ENCODE results near the gene TMEM115.

The TMEM115 gene

DNA sequence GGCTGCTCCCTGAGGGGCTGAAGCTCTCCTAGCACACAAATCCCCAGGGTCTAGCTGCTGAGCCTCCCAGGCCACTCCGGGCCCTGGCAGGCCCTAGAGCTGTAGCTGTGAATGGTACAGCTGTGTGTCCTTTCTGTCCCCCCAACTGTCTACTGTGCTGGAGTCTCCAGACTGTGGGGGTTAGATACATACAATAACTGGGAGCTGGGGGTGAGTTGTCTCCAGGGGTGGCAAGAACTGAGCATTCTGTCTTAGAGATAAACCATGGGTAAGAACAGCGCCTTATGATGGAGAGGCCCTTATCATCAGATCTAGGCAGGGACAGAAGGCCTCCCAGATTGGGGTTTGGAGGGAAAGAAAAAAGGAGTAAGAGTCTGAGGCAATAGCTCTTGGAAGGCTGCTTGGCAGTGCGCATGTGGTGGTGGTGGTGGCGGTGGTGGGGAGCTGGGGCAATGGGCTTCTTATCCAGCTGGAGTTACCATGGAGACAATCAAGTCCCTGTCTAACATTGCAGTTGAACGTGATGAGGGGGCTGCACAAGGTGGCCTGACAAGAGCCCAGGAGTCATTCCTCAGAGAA lies 5.0 kb downstream of the TMEM115 start:
- TF ChIP-seq, protein P1, sequence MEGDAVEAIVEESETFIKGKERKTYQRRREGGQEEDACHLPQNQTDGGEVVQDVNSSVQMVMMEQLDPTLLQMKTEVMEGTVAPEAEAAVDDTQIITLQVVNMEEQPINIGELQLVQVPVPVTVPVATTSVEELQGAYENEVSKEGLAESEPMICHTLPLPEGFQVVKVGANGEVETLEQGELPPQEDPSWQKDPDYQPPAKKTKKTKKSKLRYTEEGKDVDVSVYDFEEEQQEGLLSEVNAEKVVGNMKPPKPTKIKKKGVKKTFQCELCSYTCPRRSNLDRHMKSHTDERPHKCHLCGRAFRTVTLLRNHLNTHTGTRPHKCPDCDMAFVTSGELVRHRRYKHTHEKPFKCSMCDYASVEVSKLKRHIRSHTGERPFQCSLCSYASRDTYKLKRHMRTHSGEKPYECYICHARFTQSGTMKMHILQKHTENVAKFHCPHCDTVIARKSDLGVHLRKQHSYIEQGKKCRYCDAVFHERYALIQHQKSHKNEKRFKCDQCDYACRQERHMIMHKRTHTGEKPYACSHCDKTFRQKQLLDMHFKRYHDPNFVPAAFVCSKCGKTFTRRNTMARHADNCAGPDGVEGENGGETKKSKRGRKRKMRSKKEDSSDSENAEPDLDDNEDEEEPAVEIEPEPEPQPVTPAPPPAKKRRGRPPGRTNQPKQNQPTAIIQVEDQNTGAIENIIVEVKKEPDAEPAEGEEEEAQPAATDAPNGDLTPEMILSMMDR (conservative IDR thresholded peaks at IDR 0.05; ENCODE audit: low read depth, low read length): no peak
- Histone ChIP-seq H3K4me1 (ENCODE audit: low read depth, poor library complexity, severe bottlenecking) (peaks cover 19% of the 10 kb centered on the region), H3K79me2 (ENCODE audit: insufficient read depth, low read depth) (peaks cover 24% of the 10 kb centered on the region; the same call in 1 of the 2 replicates), H3K36me3 (ENCODE audit: insufficient read depth) (no peaks in the 10 kb centered on the region), H3K9ac (no peak overlapping the region), H3K4me3 (IDR thresholded peaks at IDR 0.05; ENCODE audit: insufficient read depth, low read depth, low read length) (no peak overlapping the region), H3K27me3 (ENCODE audit: insufficient read depth, low read depth) (no peaks in the 10 kb centered on the region), H2AFZ (ENCODE audit: low read depth) (no peak overlapping the region), H4K20me1 (ENCODE audit: insufficient read depth) (no peaks in the 10 kb centered on the region), H3K4me2 (no peak overlapping the region), H3K27ac (no peak overlapping the region)

DNA sequence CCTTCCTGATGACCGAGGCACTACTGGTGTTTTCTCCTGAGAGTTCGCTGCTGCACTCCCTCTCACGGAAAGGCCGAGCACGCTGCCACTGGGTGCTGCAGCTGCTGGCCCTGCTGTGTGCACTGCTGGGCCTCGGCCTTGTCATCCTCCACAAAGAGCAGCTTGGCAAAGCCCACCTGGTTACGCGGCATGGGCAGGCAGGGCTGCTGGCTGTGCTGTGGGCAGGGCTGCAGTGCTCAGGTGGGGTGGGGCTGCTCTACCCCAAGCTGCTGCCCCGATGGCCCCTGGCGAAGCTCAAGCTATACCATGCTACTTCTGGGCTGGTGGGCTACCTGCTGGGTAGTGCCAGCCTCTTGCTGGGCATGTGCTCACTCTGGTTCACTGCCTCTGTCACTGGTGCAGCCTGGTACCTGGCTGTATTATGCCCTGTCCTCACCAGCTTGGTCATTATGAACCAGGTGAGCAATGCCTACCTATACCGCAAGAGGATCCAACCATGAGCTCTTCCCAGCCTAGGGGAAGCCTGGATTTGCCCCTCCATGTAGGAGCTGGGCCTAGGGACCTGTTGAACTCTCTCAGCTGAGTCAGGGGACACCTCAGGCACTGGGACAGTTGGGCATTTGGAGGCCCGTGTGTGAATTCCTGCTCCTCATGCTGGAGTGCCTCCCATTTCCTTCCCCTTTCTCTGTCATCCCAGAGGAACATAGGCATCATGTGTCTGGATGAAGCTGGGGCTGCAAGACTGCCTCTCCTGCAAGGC lies 5.9 kb downstream of the TMEM115 start:
- Histone ChIP-seq H3K4me3 (IDR thresholded peaks at IDR 0.05; ENCODE audit: insufficient read depth, low read depth, low read length) (no peak overlapping the region), H3K36me3 (ENCODE audit: insufficient read depth) (no peaks in the 10 kb centered on the region), H3K9ac (no peak overlapping the region), H3K27ac (no peak overlapping the region), H3K4me2 (no peak overlapping the region), H3K27me3 (ENCODE audit: insufficient read depth, low read depth) (no peaks in the 10 kb centered on the region), H2AFZ (ENCODE audit: low read depth) (no peak overlapping the region), H3K79me2 (ENCODE audit: insufficient read depth, low read depth) (peaks cover 21% of the 10 kb centered on the region; the same call in 1 of the 2 replicates), H4K20me1 (ENCODE audit: insufficient read depth) (no peaks in the 10 kb centered on the region), H3K4me1 (ENCODE audit: low read depth, poor library complexity, severe bottlenecking) (peaks cover 20% of the 10 kb centered on the region)
- TF ChIP-seq, protein P1 (conservative IDR thresholded peaks at IDR 0.05; ENCODE audit: low read depth, low read length): no peak

DNA sequence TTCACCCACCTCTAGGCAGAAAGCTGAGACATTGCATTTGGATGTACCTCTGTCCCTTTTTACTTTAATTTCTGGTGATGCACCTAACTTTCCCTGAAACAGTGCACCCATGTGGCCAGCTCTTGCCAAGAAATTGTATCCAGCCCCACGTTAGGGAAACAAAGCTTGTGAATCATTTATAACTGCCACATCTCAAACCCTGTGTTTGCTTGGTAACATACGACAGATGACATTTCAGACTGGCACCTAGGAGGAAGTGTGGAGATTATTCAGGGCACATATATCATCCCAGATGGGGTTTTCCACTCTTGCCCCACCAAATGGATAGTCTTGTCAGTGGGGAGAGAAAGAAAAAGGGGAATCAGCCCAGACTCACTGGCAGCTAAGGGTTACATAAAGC lies 6.5 kb downstream of the TMEM115 start:
- H3K36me3 ChIP-seq (ENCODE audit: insufficient read depth): no peaks in the 10 kb centered on the region
- H4K20me1 ChIP-seq (ENCODE audit: insufficient read depth): no peaks in the 10 kb centered on the region
- H3K4me3 ChIP-seq (IDR thresholded peaks at IDR 0.05; ENCODE audit: insufficient read depth, low read depth, low read length): no peak overlapping the region
- H3K4me2 ChIP-seq: no peak overlapping the region
- no peak overlapping the region for H2AFZ ChIP-seq (ENCODE audit: low read depth)
- no peaks in the 10 kb centered on the region for H3K27me3 ChIP-seq (ENCODE audit: insufficient read depth, low read depth)
- no peak overlapping the region for H3K27ac ChIP-seq
- H3K4me1 ChIP-seq (ENCODE audit: low read depth, poor library complexity, severe bottlenecking): peaks cover 20% of the 10 kb centered on the region
- TF ChIP-seq, protein P1 (conservative IDR thresholded peaks at IDR 0.05; ENCODE audit: low read depth, low read length): no peak
- no peak overlapping the region for H3K9ac ChIP-seq
- peaks cover 14% of the 10 kb centered on the region; the same call in 1 of the 2 replicates for H3K79me2 ChIP-seq (ENCODE audit: insufficient read depth, low read depth)

DNA sequence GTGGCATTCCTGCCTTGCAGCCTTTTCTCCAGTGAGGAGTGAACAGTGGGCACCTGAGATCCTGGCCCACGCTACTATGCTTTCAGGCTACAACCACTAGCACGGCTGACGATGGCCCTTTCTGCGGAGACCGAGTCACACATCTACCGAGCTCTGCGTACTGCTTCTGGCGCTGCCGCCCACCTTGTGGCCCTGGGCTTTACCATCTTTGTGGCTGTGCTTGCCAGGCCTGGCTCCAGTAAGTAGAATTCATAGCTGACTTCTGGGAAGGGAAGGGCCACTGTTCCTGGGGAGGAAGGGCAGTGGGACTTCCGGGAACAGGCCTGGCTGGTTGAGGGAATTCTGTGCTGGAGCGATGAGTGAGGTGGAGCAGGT lies 8.0 kb downstream of the TMEM115 start:
- Histone ChIP-seq H3K4me1 (ENCODE audit: low read depth, poor library complexity, severe bottlenecking) (peaks cover 10% of the 10 kb centered on the region), H3K27ac (no peak overlapping the region), H3K79me2 (ENCODE audit: insufficient read depth, low read depth) (no peaks in the 10 kb centered on the region; the same call in 1 of the 2 replicates), H3K9ac (no peak overlapping the region), H3K4me3 (IDR thresholded peaks at IDR 0.05; ENCODE audit: insufficient read depth, low read depth, low read length) (no peak overlapping the region), H3K4me2 (peak overlapping the region; percentile 68), H4K20me1 (ENCODE audit: insufficient read depth) (no peaks in the 10 kb centered on the region), H3K27me3 (ENCODE audit: insufficient read depth, low read depth) (no peaks in the 10 kb centered on the region), H3K36me3 (ENCODE audit: insufficient read depth) (no peaks in the 10 kb centered on the region), H2AFZ (ENCODE audit: low read depth) (peak overlapping the region; percentile 71; the same call in 1 of the 2 replicates)
- TF ChIP-seq, protein P1 (conservative IDR thresholded peaks at IDR 0.05; ENCODE audit: low read depth, low read length): no peak
